ENCODE data around the gene FZD1. TPM values are rescaled to one million over a fixed set of nuclear protein-coding genes. Genes with fewer than 3 reads are reported as not detected.

The FZD1 gene
- total RNA-seq, 1 experiment from 2014 or later, result 0.61 TPM

- Histone ChIP-seq H2BK120ac (ENCODE audit: low read depth, low read length, poor library complexity, severe bottlenecking) (no peak overlapping the region), H3K9ac (ENCODE audit: extremely low read depth, insufficient read length, low read length) (no peak overlapping the region), H2AK5ac (ENCODE audit: insufficient read length, low read length) (no peak overlapping the region), H4K91ac (ENCODE audit: insufficient read length, low read depth, low read length) (no peak overlapping the region), H3K56ac (ENCODE audit: insufficient read length, low read depth, low read length) (no peak overlapping the region), H3K23me2 (ENCODE audit: insufficient read length, low read depth, low read length, poor library complexity, severe bottlenecking) (no peaks in the 10 kb centered on the region), H3K4me2 (ENCODE audit: insufficient read depth, insufficient read length, low read length) (no peak overlapping the region), H3K79me2 (ENCODE audit: insufficient read depth, low read length) (no peaks in the 10 kb centered on the region), H2BK12ac (ENCODE audit: insufficient read length, low read depth, low read length) (no peak overlapping the region), H2BK15ac (ENCODE audit: low read depth, low read length) (no peak overlapping the region), H3K79me1 (ENCODE audit: insufficient read depth, low read depth, low read length, poor library complexity, severe bottlenecking) (no peaks in the 10 kb centered on the region), H4K8ac (replicated peaks; ENCODE audit: insufficient read length, low read depth, low read length) (no peak overlapping the region), H3K4ac (ENCODE audit: low read depth, low read length) (no peak overlapping the region), H2BK20ac (ENCODE audit: low read depth, low read length, poor library complexity, severe bottlenecking) (no peak overlapping the region), H2AFZ (ENCODE audit: low read length) (no peak overlapping the region), H4K5ac (ENCODE audit: insufficient read length, low read depth, low read length) (no peak overlapping the region), H3K9me3 (ENCODE audit: control insufficient read depth, low read depth, low read length) (no peaks in the 10 kb centered on the region), H3K23ac (ENCODE audit: insufficient read length, low read depth, low read length) (no peak overlapping the region), H4K20me1 (ENCODE audit: control insufficient read depth, insufficient read depth, insufficient read length) (no peaks in the 10 kb centered on the region), H2BK5ac (ENCODE audit: insufficient read length, low read length) (no peak overlapping the region), H3K4me1 (ENCODE audit: insufficient read depth, low read length) (no peaks in the 10 kb centered on the region), H3T11ph (ENCODE audit: low read length) (no peak overlapping the region), H3K14ac (ENCODE audit: insufficient read depth, low read length) (no peak overlapping the region), H3K27ac (ENCODE audit: insufficient read length, low read depth, low read length) (no peak overlapping the region), H3K18ac (ENCODE audit: insufficient read length, low read depth, low read length) (no peak overlapping the region), H3K27me3 (ENCODE audit: insufficient read depth, low read length) (no peaks in the 10 kb centered on the region)
- peaks cover 0 to 4% (median 0%) of the 10 kb centered on the region in 3 experiments; a peak in 1 of 7 replicates for H3K36me3 Mint-ChIP-seq (ENCODE audit: insufficient read depth in 1 of 3, low read depth in 3 of 3)
- DNase-seq, result no peak
- H3K9me3 Mint-ChIP-seq, result peaks cover 6 to 8% of the 10 kb centered on the region in 2 experiments; a peak in 2 of 5 replicates
- peaks cover 6 to 12% of the 10 kb centered on the region in 2 experiments for H3K4me1 Mint-ChIP-seq
- peaks cover 2% of the 10 kb centered on the region; the same call in 1 of the 2 replicates for H3K27me3 Mint-ChIP-seq (ENCODE audit: low read depth)
- H3K4me3 Mint-ChIP-seq, result no peak overlapping the region
- H3K27ac Mint-ChIP-seq, result no peak overlapping the region
- no CpG with 5 or more reads among the region's 2 CpGs for WGBS (ENCODE audit: extremely low coverage, insufficient read length, low lambda C conversion rate)
- no peak for TF ChIP-seq CTCF (conservative IDR thresholded peaks at IDR 0.05)
Observed at GRCh38 chr7:91230100-91230499, 34.1 kb upstream of the FZD1 start.
